Epithelial cell of proximal tubule (primary cell): ENCODE data around the gene KLHDC2. TPM values are rescaled to one million over a fixed set of nuclear protein-coding genes. Genes with fewer than 3 reads are reported as not detected.
"Not testable (repeated sequence)": the region's sequence is repeated elsewhere in the genome, so short reads cannot be mapped to it uniquely, and the experiment has no call there.

Experiments
- DNase-seq: peaks from one replicate; pipeline ENCODE4 v3.0.0-alpha.2; 2011; ENCODE audit warnings: low read depth
- H3K4me3 ChIP-seq: 2 replicates; pipeline ENCODE4 v1.5.1; 2011; ENCODE audit warnings: low read depth, mild to moderate bottlenecking, low read length
- total RNA-seq: library from RNA; depleted of rRNA; stranded (reverse); fragments of >200 nt; gene quantifications from 2 replicates; pipeline ENCODE4 v1.2.3, GENCODE V29; 2015
- TF ChIP-seq, protein P1 (sequence below): conservative IDR thresholded peaks from 2 replicates; pipeline ENCODE4 v1.5.1; 2012; ENCODE audit warnings: low read depth, mild to moderate bottlenecking, low read length

Gene KLHDC2
- total RNA-seq, 1 donor from 2014 or later, result 24.0 TPM

GRCh38 chr14:49783394-49784014 is 15.6 kb downstream of the KLHDC2 start:
- TF ChIP-seq, protein P1, sequence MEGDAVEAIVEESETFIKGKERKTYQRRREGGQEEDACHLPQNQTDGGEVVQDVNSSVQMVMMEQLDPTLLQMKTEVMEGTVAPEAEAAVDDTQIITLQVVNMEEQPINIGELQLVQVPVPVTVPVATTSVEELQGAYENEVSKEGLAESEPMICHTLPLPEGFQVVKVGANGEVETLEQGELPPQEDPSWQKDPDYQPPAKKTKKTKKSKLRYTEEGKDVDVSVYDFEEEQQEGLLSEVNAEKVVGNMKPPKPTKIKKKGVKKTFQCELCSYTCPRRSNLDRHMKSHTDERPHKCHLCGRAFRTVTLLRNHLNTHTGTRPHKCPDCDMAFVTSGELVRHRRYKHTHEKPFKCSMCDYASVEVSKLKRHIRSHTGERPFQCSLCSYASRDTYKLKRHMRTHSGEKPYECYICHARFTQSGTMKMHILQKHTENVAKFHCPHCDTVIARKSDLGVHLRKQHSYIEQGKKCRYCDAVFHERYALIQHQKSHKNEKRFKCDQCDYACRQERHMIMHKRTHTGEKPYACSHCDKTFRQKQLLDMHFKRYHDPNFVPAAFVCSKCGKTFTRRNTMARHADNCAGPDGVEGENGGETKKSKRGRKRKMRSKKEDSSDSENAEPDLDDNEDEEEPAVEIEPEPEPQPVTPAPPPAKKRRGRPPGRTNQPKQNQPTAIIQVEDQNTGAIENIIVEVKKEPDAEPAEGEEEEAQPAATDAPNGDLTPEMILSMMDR, result no peak
- no peak overlapping the region for H3K4me3 ChIP-seq
- no peak for DNase-seq

DNA sequence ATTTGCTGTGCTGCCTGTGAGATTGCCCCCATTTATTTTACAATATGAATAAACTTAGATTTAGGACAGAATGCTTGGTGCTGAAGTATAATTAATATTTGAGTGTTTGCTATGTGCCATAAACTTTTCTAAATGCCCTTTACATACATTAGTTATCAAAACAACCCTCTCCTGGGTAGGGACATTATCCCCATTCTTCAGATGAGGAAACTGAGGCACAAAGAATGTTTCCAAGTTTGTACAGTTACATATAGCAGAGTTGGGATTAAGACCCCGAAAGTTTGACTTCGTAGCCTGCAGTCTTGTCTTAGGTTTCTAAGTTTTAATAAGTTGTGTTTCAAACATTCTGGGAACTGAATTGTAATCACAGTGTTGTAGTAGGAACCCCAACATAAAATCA is 18.4 kb downstream of the KLHDC2 start:
- DNase-seq, result no peak
- TF ChIP-seq, protein P1, result no peak
- H3K4me3 ChIP-seq, result no peak overlapping the region

DNA sequence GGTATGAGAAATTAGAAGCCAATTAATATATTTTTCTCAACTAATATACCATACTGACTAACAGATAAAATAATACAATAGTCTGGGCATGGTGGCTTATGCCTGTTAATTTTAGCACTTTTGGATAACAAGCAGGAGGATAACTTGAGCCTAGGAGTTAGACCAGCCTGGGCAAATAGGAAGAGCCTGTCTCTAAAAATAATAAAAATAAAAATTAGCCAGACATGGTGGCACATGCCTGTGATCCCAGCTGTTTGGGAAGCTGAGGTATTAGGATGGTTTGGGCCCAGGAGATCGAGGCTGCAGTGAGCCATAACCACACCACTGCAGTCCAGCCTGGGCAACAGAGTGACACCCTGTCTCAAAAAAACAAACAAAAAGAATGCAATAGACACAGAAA is 24.7 kb downstream of the KLHDC2 start:
- DNase-seq, result no peak
- H3K4me3 ChIP-seq, result no peak overlapping the region
- TF ChIP-seq, protein P1, result no peak

DNA sequence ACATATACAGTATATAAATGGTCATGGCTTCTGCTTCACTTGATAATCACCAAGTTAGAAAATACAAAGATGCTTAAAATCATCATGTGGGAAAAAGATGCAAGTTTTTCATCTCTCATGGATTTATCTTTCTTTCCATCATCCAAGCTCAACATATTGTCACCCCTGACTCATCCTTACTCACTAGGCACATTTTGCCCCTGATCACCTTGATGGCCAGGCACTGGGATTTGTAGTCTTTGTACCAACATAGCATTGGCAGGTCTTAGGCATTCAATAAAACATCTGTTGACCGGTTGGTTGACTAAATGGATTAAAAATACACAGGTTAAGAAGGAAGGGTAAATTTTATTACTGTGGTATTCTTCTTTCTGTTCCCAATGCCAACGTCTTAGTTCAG is 28.1 kb downstream of the KLHDC2 start:
- H3K4me3 ChIP-seq, result no peak overlapping the region
- TF ChIP-seq, protein P1, result no peak
- no peak for DNase-seq

DNA sequence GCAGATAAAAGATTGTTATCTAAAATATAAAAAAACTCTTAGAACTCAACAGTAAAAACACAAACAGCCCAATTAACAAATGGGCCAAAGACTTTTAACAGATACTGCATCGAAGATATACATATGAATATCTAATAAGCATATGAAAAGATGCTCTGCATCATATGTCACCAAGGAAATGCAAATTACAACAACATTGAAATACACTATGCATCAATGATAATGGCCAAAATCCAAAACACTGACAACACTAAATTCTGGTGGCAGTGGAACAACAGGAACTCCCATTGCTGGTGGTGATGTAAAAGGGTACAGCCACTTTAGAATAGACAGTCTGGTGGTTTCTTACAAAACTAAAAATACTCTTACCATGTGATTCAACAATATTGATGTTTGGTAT is 40.8 kb downstream of the KLHDC2 start:
- TF ChIP-seq, protein P1, result no peak
- no peak for DNase-seq

GRCh38 chr14:49816118-49816517 is 48.2 kb downstream of the KLHDC2 start:
- H3K4me3 ChIP-seq, DNase-seq: not testable (repeated sequence)

More for the DNA sequence above, 40.8 kb downstream of the KLHDC2 start:
- H3K4me3 ChIP-seq, result no peak overlapping the region

- no peak overlapping the region for H3K4me3 ChIP-seq
- TF ChIP-seq, protein P1, result no peak
- DNase-seq, result no peak
These were observed 48.9 kb downstream of the KLHDC2 start for GRCh38 chr14:49816844-49817243.
